ENCODE measurements around the gene ZFAND3. TPM values are rescaled to one million over a fixed set of nuclear protein-coding genes. Genes with fewer than 3 reads are reported as not detected.

Gene ZFAND3
- polyA plus RNA-seq, 1 of the 3 experiments (the other 2 are of a cell fraction), result 16.7 TPM

- Histone ChIP-seq H3K36me3 (replicated peaks in 1 of 2; ENCODE audit: control insufficient read depth in 1 of 2, insufficient read depth in 2 of 2, low read length in 1 of 2) (peaks cover 0 to 5% of the 10 kb centered on the region in 2 experiments), H3K9ac (peak overlapping the region; percentile 94), H3K4me2 (peak overlapping the region; percentile 89), H3K27me3 (ENCODE audit: insufficient read depth) (no peaks in the 10 kb centered on the region), H3K4me3 (ENCODE audit: low read depth in 2 of 2, low read length in 1 of 2) (peak overlapping the region; percentile 87 to 89), H3K9me2 (no peaks in the 10 kb centered on the region), H3F3A (replicated peaks; ENCODE audit: insufficient read depth) (no peaks in the 10 kb centered on the region), H3K4me1 (ENCODE audit: control insufficient read depth in 1 of 2, insufficient read depth in 2 of 2, low read depth in 1 of 2, low read length in 1 of 2) (peaks cover 24 to 26% of the 10 kb centered on the region in 2 experiments), H3K27ac (ENCODE audit: low read depth in 2 of 2, low read length in 1 of 2) (peak overlapping the region; percentile 96 to 98), H3K79me2 (ENCODE audit: insufficient read depth) (peaks cover 36% of the 10 kb centered on the region), H2AFZ (ENCODE audit: low read depth) (peak overlapping the region; percentile 75), H3K9me3 (no peaks in the 10 kb centered on the region), H4K20me1 (ENCODE audit: insufficient read depth) (peaks cover 34% of the 10 kb centered on the region)
- CTCF ChIA-PET, result interaction anchor here (1.0 to 2.9 kb wide), 7 partner anchors 10 to 28 kb away, joined by 3 to 12 read pairs (median 3); no protein-coding TSS in a partner anchor
- POLR2A ChIA-PET, result interaction anchor here (0.6 to 3.0 kb wide), 9 partner anchors 10 to 752 kb away, joined by 3 to 16 read pairs (median 3); no protein-coding TSS in a partner anchor
- 2% methylated on average over 13 of the region's 27 CpGs for WGBS (ENCODE audit: low lambda C conversion rate)
- peak; percentile 93 for DNase-seq
- TF ChIP-seq TEAD4 (IDR thresholded peaks at IDR 0.05; ENCODE audit: borderline replicate concordance, insufficient read depth) (no peak), GATA2 (CRISPR knock-in tag; IDR thresholded peaks at IDR 0.05) (no peak), NRF1 (IDR thresholded peaks at IDR 0.05; ENCODE audit: low read depth, low read length) (peak; percentile 97), POLR2AphosphoS5 (IDR thresholded peaks at IDR 0.05; ENCODE audit: low read depth, low read length) (peak; percentile 86), CTCF (IDR thresholded peaks at IDR 0.05) (no peak), USF1 (IDR thresholded peaks at IDR 0.05; ENCODE audit: borderline replicate concordance, low read depth) (no peak), EZH2phosphoT487 (IDR thresholded peaks at IDR 0.05; ENCODE audit: borderline replicate concordance, low read depth) (no peak), REST (IDR thresholded peaks at IDR 0.05; ENCODE audit: low read depth, low read length) (no peak), PBX3 (IDR thresholded peaks at IDR 0.05) (no peak), RFX5 (IDR thresholded peaks at IDR 0.05; ENCODE audit: low read length) (no peak), YY1 (IDR thresholded peaks at IDR 0.05; ENCODE audit: low read depth) (no peak), USF2 (IDR thresholded peaks at IDR 0.05; ENCODE audit: borderline replicate concordance, low read depth, low read length) (no peak), TCF12 (IDR thresholded peaks at IDR 0.05) (no peak; the same call in 1 of the 2 replicates), RXRA (IDR thresholded peaks at IDR 0.05; ENCODE audit: borderline replicate concordance, low read depth) (no peak), FOXM1 (IDR thresholded peaks at IDR 0.05; ENCODE audit: low read depth) (no peak), CHD2 (IDR thresholded peaks at IDR 0.05; ENCODE audit: low read length, partially characterized antibody) (no peak), JUND (IDR thresholded peaks at IDR 0.05) (no peak), MEF2A (IDR thresholded peaks at IDR 0.05; ENCODE audit: borderline replicate concordance, low read depth) (no peak), SIN3A (IDR thresholded peaks at IDR 0.05; ENCODE audit: borderline replicate concordance, low read depth, low read length) (peak; percentile 64; the same call in 1 of the 2 replicates), ELF1 (IDR thresholded peaks at IDR 0.05) (peak; percentile 97), MXI1 (IDR thresholded peaks at IDR 0.05; ENCODE audit: low read depth, low read length) (peak; percentile 66; the same call in 1 of the 2 replicates), FOXJ3 (CRISPR knock-in tag; IDR thresholded peaks at IDR 0.05) (no peak), SMC3 (IDR thresholded peaks at IDR 0.05; ENCODE audit: low read depth, low read length) (peak; percentile 13; the same call in 1 of the 2 replicates), NFIC (IDR thresholded peaks at IDR 0.05; ENCODE audit: borderline replicate concordance) (no peak), RAD21 (IDR thresholded peaks at IDR 0.05; ENCODE audit: low read length) (no peak), FOSL2 (IDR thresholded peaks at IDR 0.05; ENCODE audit: borderline replicate concordance, low read depth) (no peak), TAF1 (IDR thresholded peaks at IDR 0.05; ENCODE audit: borderline replicate concordance, low read depth, low read length) (peak; percentile 70)
Observed at GRCh38 chr6:37818536-37819176, 871 bp upstream of the ZFAND3 start.

All from SK-N-SH (cell line).